Putamen (tissue), 1 donor: ENCODE measurements around the gene EID3.
"Not testable (repeated sequence)": the region's sequence is repeated elsewhere in the genome, so short reads cannot be mapped to it uniquely, and the experiment has no call there.

Experiments used
- DNase-seq: peaks from one replicate; pipeline ENCODE4 v3.0.0-alpha.2; 2016; ENCODE audit warnings: low spot score

Gene EID3

DNA sequence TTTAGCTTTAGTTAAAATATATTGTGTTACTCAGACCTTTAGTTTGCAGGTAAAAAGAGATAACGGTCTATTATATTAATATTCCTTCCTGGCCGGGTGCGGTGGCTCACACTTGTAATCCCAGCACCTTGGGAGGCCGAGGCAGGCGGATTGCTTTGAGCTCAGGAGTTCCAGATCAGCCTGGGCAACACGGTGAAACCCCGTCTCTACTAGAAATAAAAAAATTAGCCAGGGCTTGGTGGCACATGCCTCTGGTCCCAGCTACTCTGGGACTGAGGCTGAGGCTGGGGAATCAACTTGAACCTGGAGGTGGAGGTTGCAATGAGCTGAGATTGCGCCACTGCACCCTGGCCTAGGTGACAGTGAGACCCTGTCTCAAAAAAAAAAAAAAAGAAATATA, 13.2 kb upstream of the EID3 start:
- no peak for DNase-seq

DNA sequence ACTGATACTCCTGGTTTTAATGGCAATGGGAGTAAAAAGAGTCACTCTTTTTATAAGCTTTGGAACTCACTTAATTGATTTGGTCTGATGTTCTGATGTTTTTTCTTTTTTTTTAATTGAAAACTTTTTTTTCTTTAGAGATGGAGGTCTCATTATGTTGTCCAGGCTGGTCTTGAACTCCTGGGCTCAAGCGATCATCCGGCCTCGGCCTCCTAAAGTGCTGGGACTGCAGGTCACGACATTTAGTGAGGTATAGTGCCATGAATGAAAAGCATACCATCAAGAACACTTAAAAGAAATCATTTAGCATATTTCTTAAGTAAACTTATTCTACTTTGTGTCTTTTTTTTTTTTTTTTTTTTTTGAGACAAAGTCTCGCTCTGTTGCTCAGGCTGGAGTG, 12.7 kb upstream of the EID3 start:
- no peak for DNase-seq

DNA sequence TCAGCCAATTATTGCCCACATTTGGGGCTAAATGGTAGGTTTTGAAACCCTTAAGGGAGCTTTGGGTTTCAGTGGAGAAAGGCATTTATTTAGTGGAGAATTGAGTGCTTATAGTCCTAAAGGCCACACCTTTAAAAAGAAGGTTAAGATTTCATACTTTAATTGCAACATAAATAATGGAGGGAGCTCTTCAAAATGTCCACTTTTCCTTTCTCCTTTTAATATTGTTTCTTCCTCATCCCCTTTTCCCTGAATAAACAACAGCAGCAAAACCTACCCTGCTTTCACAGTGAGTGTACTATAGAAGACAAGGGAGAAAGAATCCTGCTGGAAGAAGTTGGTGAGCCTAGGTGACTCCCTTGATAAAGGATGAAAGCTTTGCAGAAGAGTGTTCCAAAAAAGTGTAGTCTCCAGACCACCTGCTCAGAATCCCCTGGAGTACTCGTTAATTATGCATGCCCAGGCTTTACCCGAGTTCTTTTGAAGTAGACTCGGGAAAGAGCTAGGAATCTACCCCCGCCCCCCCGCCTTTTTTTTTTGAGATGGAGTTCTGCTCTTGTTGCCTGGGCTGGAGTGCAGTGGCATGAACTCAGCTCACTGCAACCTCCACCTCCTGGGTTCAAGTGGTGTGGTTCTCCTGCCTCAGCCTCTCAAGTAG, 11.5 kb upstream of the EID3 start:
- no peak for DNase-seq

DNA sequence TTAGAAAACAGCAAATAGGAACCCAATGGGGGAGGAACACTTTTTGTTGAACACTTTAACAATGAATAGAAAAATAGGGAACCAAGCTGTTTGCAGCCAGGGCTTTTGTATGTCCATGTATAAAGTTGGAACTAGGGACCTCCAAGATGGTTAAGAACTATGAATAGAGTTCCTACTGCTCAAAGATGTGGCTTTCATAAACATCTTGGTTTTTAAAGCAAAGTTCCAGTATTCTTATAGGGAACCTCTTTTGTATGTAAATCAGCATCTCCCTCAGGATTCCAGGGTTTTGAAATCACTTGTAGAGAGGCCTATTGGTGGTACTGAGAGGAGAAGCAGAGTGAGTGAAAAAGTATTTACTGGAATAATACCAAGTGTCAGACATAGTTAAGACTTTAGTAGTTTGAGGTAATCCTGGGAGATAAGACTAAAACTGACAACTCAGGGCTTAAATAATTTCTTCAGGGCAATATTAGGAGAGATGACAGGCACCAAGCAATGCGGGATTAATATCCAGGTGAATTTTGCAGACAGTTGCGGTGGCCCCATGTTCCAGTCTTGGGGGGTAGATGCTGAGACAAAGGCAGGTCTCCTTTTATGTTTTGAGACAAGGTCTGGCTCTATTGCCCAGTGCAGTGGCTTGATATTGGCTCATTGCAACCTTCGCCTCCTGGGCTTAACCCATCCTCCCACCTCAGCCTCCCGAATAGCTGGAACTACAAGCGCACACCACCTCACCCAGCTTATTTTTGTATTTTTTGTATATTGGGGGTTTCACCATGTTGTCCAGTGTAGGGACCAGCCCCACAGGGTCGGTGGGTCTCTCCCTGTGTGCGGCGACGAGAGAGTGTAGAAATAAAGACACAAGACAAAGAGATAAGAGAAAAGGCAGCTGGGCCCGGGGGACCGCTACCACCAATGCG, 10.4 kb upstream of the EID3 start:
- no peak for DNase-seq

DNA sequence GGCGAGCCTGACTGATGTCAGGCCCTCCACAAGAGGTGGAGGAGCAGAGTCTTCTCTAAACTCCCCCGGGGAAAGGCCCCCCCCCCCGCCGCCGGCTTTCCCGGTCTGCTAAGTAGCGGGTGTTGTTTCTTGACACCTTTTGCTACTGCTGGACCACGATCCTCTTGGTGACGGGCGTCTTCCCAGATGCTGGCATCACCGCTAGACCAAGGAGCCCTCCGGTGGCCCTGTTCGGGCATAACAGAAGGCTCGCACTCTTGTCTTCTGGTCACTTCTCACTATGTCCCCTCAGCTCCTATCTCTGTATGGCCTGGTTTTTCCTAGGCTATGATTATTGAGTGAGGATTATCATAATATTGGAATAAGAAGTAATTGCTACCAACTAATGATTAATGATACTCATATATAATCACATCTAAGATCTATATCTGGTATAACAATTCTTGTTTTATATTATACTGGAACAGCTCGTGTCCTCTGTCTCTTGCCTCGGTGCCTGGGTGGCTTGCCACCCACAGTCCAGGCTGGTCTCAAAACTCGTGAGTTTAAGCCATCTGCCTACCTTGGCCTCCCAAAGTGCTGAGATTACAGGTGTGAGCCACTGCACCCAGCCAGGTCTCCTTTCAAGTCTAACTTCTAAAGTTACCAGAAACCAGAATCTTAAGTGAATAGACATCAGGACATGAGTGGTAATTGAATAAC, 9.2 kb upstream of the EID3 start:
- DNase-seq = not testable (repeated sequence)

DNA sequence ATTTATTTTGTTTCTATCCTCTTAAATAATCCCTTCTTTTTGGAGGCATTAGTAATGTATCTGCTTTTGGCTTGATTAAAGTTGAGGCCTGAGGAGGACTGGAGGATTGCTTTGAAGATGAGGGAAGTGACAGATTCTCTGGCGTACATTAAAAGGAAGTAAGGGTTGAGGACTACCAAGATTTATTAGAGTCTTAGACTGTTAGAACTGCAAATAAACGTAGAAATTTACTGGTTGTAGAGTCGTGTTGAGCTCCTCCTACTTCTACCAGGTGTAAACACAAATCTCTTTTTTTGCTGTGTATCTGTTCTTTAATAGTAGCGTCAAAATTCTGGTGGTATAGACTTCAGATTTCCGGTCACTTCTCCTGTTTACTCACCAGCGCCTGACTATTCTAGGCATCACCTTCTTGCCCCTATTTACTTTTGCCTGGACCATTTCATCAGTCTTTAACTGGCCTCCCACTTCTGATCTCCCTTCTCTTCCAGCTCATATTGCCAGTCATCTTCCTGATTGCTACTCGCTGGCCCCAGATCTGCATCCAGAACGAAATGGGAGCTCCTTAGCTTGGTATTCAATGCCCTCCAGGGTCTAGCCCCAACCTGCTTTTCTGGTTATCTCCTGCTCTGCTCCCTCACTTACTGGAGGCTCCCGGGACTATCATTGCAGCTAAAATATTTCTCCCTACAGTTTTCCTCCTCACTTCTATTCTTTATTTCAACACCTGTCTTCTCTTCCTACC, 8.4 kb upstream of the EID3 start:
- DNase-seq = no peak

DNA sequence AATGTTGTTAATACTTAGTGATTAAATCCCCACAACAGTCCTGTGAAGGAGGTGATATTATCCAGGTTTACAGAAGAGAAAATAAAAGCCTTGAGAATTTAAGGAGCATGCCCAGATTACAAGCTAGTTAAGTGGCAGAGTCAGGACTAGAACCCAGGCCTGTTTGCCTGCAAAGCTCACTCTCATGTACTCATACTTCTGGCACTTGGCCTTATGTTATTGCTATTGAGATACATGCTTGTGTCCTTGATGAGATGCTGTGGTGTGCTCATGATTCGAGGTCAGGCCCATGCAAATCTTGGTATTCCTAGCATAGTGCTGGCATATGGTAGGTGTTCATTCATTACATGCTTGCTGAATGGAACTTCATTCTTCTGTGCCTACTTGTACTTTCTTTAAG, 7.6 kb upstream of the EID3 start:
- DNase-seq = no peak

DNA sequence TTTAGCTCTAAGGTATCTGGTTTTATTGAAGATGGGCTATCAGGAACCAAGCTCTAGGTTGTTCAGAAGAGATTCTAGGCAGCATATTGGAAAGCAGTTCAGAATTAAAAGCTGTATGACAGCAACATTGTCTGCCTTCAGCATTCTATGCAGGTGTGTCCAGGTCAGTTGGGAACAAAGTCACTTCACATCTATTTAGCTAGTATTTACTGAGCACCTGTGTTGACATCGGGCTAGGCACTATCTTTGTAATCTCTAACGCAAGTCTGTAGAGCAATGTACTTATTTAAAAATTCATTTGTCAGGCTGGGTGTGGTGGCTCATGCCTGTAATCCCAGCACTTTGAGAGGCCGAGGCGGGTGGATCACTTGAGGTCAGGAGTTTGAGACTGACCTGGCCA, 6.8 kb upstream of the EID3 start:
- DNase-seq = no peak

DNA sequence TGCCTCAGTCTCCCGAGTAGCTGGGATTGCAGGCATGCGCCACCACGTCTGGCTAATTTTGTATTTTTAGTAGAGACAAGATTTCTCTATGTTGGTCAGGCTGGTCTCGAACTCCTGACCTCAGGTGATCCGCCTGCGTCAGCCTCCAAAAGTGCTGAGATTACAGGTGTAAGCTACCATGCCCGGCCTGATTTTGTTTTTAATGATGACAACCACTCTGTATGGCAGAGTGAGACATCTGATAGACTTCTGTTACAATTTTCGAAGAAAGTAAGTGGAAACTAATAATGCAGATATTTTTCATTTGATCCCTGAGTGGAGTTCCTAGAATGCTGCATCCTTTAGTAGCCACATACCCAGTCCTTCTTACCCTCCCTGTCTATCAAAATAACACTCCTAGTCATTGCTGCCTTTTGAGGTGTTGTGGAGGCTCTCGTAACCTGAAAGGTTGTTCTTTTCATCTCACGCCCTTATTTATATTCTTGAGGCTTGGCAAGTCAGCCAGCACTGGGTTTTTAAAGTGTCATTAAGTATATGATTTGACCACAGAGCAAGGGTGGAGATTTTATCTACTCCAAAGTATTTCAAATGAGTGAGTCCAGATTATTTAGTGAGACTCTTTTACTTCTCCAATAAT, 5.9 kb upstream of the EID3 start:
- DNase-seq = no peak

DNA sequence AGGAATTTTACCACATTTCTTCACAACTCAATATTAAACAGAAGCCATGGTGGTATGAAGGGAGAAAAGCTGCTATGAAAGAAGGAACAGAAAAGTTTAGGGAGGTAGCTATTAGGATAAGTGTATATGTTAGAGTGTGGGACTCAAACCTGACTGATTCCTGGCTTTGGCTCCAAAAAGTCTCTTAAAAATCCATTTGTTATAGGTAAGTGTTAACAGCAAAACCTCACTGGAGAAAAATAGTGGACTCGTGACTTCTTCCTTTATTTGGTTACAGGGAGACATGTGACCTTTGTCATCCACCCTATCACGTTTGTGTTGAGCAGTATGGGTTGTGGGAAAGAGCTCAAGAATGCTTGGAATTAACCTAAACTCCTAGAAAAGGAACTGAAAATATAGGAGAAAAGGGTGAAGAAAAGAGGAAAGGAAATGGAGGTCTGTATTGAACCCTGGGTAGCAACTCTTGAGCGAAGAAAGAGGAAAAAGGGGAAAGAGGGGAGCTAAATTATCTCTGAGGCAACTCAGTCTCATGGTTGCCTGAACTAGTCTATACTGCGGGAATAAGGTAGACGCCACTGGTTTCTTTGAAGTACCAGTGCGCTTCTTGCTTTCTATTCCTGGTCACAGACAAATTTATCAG, 3.6 kb upstream of the EID3 start:
- DNase-seq = no peak

DNA sequence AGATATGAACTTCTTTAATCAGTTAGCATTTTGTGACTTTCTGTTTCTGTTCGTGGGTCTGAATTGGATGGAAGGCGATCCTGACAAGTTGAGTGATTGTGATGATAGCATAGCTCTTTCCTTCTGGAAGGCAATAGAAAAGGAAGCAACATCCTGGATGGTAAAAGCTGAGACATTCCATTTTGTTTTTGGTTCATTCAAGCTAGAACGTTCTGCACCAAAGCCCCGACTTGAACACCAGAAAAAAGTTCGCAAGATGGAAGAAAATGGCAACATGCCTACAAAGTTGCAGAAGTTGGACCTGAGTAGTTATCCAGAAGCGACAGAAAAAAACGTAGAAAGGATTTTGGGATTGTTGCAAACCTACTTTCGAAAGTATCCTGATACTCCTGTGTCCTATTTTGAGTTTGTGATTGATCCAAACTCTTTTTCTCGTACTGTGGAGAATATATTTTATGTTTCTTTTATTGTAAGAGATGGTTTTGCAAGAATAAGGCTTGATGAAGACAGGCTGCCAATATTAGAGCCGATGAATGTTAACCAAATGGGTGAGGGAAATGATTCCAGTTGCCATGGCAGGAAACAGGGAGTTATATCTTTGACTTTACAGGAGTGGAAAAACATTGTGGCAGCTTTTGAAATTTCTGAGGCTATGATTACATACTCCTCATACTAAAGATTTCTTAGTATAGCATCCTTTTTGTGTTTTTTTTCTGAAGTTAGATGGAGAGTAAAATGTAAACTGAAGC, 896 bp downstream of the EID3 start:
- no peak for DNase-seq

DNA sequence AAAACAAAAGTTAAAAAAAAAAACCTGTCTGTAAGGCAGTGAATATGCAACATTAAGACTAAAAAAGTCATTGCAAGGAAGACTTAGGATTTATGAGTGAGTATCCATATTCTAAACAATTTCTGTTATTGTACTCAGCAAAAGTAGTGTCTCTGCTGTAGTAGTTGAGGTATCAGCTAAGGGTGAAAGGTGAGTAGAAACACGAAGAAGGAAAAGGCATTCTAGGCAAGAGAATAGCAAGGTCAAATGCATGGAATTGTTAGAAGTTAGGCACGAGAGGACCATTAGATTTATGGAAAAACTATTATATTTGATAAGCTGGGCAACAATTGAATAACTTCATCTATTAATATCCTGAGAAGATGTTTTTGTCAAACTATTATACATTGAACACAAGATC, 1.8 kb downstream of the EID3 start:
- no peak for DNase-seq

DNA sequence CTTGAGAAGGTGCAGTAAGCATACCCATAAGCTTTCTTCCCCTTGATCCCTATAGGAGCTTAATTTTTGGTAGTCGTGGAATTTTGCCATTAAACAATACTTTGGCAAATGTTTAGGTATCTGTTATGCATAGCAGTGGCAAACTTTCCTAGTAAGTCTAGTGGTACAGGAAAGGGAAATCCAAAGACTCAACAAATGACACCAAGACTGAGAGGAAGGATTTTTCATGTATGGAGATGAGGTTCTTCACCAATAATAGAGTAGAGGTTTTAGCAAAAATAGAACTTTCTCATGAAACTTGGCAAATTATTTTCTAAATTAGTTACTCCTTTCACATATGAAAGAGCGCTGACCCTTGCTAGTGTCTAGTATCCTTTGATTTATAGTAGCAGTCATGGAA, 2.8 kb downstream of the EID3 start:
- DNase-seq = no peak

DNA sequence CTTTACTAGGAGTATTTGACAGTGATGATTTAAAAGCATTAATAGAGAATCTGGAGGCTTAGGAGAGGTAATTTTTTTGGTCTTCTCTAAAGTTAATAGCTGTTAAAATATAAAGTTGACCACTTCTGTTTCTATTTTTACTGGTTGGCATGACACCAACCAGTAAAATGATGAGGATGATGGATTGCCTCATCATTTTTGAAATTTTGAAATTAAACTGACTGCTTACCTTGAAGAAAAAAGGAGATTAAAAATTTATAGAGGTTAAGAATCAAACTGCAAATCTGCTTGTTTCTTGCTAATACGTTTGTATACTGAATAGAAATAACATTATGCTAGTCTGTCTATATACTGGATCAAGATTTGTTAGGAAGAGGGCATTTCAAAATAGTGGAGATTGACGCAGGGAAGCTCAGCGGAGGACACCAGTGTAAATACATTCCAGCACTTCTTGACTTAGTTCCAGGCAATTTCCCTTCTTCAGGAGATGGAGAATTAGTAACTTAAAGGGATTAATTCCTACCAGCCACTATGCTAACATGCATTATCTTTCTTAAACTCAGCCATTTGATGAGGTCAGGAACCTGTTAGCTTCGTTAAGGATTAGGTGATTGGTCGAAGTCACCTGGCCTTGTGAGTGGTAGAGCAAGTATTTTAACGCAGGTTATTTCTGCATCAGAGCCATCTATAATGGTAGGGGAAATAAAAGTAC, 3.6 kb downstream of the EID3 start:
- no peak for DNase-seq

DNA sequence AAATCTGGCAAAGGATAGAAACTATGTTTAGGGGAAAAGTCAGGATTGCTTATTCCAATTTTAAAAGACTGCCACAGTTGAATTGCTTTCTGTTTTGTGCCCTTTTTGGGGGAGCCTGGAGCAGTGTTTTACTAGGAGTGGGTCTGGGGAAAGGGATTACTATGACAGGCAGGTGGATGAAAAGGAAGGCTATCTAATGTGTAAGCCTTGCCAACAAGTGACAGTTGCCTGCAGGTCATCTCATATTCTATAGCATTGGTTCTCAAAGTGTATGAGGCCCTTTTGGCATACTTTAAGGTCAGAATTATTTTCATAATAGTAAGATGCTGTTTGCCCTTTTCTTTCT, 4.1 kb downstream of the EID3 start:
- DNase-seq = no peak

DNA sequence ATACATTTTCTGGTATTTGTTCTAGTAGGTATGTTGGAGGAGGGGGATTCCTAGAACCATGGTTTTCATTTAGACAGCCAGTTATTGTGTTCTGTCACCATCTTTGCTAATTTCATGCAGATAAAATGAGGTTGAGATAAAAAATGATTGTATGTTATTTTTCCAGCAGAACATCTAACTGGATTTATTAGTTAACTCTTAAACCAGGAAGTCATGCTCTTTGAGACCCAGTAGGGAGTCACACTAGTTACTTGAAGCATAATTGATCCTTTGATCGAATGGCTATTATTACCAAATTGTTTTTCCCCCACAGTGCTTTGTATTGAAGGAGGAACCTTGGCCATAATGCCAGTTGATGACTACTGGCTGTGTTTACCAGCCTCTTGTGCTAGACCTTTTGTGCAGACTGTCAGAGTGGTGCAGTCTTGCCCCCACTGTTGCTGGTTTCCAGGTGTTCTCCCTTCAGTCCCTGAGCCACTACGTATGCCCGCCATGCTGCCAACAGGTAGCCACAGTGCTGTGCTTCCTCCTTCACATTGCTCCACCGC, 6.0 kb downstream of the EID3 start:
- no peak for DNase-seq

DNA sequence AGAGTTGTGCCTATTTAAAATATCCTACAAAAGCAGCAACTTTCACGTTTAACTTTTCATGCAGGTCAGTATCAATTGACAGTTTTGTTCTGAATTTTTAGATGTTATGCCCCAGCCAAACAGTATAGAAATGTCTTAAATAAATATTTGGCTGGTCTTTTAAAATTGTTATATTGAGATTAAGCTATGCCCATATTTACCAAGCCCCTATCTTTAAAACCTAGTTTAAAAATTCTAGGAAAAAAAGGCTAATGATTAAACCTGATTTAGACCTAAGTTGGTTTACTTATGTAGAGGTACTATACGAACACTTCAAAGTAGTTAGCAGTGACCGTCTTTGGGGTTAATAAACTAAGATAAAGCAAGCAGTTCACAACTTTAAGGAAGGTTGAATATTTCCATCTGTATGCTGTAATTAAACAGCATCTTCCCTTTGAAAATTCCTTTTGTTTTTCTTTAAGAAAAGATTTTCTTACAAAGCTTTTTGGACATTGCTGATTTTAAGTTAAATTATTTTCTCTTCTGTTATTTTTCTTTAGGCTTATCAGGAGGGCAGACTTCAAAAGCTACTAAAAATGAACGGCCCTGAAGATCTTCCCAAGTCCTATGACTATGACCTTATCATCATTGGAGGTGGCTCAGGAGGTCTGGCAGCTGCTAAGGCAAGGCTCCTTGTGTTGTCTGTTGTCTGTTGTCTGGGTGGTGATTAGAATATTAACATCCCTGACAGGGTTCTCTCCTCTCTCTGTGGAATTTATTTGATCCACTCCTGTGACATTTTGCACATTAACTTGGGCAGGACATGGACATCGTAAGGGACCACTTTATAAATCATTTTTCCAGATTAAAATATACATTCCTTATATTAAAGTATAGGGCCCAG, 7.5 kb downstream of the EID3 start:
- no peak for DNase-seq

DNA sequence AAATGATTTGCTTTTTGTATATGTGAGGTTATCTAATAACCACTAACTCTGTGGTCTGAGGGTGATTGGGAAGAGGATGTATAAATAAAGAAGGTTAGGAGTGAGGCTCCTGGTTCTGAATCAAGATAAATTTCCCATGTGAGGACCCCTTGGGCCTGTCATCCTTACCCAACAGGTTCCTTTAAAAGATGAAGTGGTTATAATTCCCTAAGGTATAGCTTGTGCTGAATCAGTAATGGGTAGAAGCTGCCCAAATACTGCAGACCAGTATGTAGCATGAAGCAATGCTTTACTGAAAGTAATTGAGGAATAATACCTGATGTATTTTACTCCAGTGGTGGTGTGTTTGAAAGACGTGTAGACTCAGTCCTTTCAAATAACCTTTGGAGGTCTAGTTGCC, 8.7 kb downstream of the EID3 start:
- DNase-seq = no peak

DNA sequence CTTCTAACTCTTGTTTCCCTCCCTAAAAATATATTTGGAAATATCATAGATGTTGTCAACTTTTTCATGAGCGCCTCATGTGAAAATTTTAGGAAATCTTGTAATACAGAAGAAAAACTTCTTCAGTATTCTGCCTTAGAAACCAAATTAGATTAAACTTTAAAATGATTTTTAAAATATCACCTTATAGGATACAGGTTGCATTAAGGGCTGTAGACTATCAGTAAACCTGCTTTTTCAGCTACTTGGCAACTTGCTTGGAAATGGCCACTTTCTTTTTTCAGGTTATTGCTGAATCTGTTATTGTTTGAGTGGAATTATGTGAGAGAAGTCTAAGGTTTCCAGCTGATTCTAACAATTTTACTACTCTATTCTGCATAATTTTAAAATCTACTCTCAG, 9.1 kb downstream of the EID3 start:
- no peak for DNase-seq
